Astrocyte (in vitro differentiated cells and primary cell): ENCODE measurements around the gene PLCB4.

Experiments
- EZH2 ChIP-seq: IDR thresholded peaks from 2 replicates; pipeline ENCODE4 v1.6.1; 2012; ENCODE audit warnings: mild to moderate bottlenecking, low read length, inconsistent platforms; ENCODE audit not compliant: insufficient read depth
- TF ChIP-seq, protein P1 (sequence below): IDR thresholded peaks from 2 replicates; pipeline ENCODE4 v1.5.1; 2011; ENCODE audit warnings: low read depth, mild to moderate bottlenecking, inconsistent platforms, low read length, moderate library complexity; ENCODE audit not compliant: insufficient read depth

DNA sequence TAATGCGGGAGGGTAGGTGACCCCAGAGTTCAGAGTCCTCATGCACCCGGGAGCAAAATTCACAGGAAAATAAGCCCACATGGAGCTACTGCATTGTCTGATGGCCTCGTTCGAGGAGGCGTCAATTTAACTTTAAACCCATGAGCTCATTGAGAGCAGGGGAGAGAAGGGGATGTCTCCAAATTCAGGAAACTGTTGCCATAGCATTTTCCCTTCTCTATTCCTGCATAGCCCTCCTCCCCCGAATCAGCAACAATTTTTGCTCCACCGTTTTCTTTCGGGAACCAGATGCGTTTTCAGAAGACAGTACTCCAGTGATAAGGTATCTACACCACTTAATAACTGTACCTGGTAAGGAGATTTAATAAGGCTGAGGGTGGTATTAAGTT lies 445.2 kb downstream of the PLCB4 start:
- TF ChIP-seq, protein P1, sequence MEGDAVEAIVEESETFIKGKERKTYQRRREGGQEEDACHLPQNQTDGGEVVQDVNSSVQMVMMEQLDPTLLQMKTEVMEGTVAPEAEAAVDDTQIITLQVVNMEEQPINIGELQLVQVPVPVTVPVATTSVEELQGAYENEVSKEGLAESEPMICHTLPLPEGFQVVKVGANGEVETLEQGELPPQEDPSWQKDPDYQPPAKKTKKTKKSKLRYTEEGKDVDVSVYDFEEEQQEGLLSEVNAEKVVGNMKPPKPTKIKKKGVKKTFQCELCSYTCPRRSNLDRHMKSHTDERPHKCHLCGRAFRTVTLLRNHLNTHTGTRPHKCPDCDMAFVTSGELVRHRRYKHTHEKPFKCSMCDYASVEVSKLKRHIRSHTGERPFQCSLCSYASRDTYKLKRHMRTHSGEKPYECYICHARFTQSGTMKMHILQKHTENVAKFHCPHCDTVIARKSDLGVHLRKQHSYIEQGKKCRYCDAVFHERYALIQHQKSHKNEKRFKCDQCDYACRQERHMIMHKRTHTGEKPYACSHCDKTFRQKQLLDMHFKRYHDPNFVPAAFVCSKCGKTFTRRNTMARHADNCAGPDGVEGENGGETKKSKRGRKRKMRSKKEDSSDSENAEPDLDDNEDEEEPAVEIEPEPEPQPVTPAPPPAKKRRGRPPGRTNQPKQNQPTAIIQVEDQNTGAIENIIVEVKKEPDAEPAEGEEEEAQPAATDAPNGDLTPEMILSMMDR = no peak
- TF ChIP-seq EZH2 = no peak
